ENCODE measurements around the gene ADGRG1. TPM values are rescaled to one million over a fixed set of nuclear protein-coding genes. Genes with fewer than 3 reads are reported as not detected.
A peak's percentile ranks its signal among the peaks of the same experiment; 100 is the strongest.

The ADGRG1 gene
- 6.4 and 7.7 TPM in 2 replicates for total RNA-seq

DNA sequence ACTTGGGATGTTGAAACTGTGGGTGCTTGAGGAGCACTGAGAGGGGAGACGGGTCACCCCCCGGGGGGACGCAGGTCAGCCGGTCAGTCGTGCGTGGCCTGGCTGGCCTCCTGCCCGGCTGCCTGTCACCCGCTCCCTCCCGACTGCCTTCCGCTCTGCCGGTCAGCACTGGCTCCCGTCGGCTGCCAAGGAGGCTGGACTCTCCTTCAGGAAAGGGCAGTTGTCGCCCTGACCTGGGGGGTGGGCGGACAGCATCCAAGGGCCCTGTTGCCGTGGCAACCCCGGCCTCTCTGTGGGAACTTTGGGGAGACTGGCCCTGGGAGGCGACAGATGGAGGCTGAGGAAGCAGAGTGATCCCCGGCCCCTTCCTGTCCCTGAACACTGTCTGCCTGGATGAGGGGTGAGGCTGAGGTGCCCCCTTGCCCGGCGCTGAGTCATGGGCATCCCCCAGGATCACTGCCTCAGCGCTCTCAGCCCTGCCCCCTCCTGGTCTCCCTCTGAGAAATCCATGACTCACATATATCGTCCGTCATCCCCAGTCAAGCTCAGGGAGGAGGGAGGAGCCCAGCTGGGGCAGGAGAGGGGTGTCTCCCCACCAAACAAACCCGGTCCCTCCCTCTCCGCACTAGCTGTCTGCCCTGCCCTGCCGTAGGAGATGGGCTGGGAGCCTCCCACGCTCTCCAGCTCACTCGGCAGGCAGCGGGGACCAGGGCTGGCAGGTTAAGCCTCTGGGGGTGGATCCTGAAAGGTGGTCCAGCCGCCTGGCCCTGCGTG lies at the start of gene ADGRG1:
ADGRG1 (plus strand) TSS at position 623 of the 774 bp plus-strand sequence. CDS start 21,658 bp downstream, outside the sequence.
- H3K4me3 Mint-ChIP-seq: peak within 1 kb of the TSS; percentile 78
- intact Hi-C loops (cut with micrococcal nuclease): loop anchor here (1.0 kb wide), 2 partner anchors 19 to 37 kb away; no protein-coding TSS in a partner anchor
- peaks cover 20% of the 10 kb centered on the region for H3K4me1 Mint-ChIP-seq (ENCODE audit: low read depth)
- DNase-seq (ENCODE audit: low spot score): peak; percentile 22
- H3K27me3 Mint-ChIP-seq (ENCODE audit: insufficient read depth): peaks cover 19% of the 10 kb centered on the region
- H3K36me3 Mint-ChIP-seq (ENCODE audit: low read depth): no peaks in the 10 kb centered on the region
- H3K27ac Mint-ChIP-seq: peak within 1 kb of the TSS; percentile 29
- no peaks in the 10 kb centered on the region for H3K9me3 Mint-ChIP-seq

DNA sequence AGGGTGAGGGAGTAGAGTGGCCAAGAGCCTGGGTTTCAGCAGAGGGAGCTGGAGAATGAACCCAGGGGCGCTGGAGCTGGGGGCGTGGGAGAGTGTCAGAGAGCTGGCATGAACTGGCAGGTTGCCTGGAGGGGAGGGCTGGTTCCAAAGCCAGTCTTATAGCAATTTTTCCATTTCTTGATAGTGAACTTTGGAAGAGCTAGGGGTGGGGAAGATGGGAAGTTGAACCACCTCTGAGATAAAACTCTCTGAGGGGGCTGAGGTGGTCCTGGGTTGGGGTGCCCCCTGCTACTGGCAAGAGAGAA lies 49.1 kb upstream of the ADGRG1 start:
- peaks cover 43% of the 10 kb centered on the region for H3K4me1 Mint-ChIP-seq (ENCODE audit: low read depth)
- H3K27ac Mint-ChIP-seq: no peak overlapping the region
- no peaks in the 10 kb centered on the region for H3K9me3 Mint-ChIP-seq
- H3K27me3 Mint-ChIP-seq (ENCODE audit: insufficient read depth): peaks cover 5% of the 10 kb centered on the region
- H3K4me3 Mint-ChIP-seq: no peak overlapping the region
- no peak for DNase-seq (ENCODE audit: low spot score)
- peaks cover 9% of the 10 kb centered on the region for H3K36me3 Mint-ChIP-seq (ENCODE audit: low read depth)
- intact Hi-C loops (cut with micrococcal nuclease): loop anchor here (5.0 to 10.0 kb wide), 2 partner anchors 285 to 418 kb away; no protein-coding TSS in a partner anchor

DNA sequence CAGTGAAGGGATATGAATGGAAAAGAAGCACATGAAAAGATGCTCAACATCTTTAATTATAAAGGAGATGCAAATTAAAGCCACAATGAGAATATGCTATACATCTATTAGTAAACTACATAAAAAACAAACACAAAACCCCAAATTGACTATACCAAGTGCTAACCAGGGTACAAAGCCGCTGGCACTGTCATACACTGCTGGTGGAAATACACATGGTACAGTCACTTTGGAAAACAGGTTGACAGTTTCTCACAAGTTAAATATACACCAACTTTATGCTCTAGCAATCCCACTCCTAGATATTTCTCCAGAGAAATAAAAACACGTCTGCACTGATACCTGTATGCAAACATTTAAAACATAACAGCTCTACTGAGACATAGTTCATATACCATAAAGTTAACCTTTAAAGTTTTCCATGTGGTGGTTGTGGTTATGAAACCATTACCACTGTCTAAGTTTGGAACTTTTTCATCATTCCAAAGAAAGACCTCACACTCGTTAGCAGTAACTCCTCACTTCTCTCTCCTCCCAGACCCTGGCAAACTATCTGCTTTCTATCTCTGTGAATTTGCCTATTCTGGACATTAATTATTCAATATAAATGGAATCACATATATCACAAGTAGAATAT lies 43.3 kb upstream of the ADGRG1 start:
- H3K4me1 Mint-ChIP-seq (ENCODE audit: low read depth): peaks cover 27% of the 10 kb centered on the region
- H3K27ac Mint-ChIP-seq: peak overlapping the region; percentile 85
- DNase-seq (ENCODE audit: low spot score): no peak
- no peaks in the 10 kb centered on the region for H3K9me3 Mint-ChIP-seq
- H3K27me3 Mint-ChIP-seq (ENCODE audit: insufficient read depth): peaks cover 10% of the 10 kb centered on the region
- intact Hi-C loops (cut with micrococcal nuclease): loop anchor here (1.0 kb wide), 1 partner anchor 8 kb away; no protein-coding TSS in a partner anchor
- H3K36me3 Mint-ChIP-seq (ENCODE audit: low read depth): no peaks in the 10 kb centered on the region
- peak overlapping the region; percentile 41 for H3K4me3 Mint-ChIP-seq

GRCh38 chr16:57588831-57589230 lies 39.6 kb upstream of the ADGRG1 start:
- no peak for DNase-seq (ENCODE audit: low spot score)
- Mint-ChIP-seq H3K4me1 (ENCODE audit: low read depth) (peaks cover 63% of the 10 kb centered on the region), H3K4me3 (no peak overlapping the region), H3K27me3 (ENCODE audit: insufficient read depth) (peaks cover 5% of the 10 kb centered on the region), H3K9me3 (no peaks in the 10 kb centered on the region), H3K27ac (no peak overlapping the region), H3K36me3 (ENCODE audit: low read depth) (peaks cover 6% of the 10 kb centered on the region)
- intact Hi-C loops (cut with micrococcal nuclease): no loop called here

DNA sequence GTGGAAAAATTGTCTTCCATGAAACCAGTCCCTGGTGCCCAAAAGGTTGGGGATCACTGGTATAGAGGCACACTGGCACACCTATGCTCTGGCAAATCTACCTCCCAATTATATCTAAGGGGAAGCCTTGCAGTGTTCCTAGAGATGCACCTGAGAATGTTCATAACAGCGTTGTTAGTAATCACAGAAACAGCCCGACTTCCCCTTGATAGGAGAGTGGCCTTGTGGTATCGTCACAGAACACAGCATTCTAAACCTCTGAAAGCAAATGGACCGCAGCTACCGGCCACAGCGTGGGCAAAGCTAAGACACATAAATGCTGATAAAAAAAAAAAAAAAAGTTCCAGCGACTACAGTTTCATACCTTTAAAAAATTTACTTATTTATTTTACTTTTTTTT lies 39.1 kb upstream of the ADGRG1 start:
- no peak for DNase-seq (ENCODE audit: low spot score)
- H3K4me3 Mint-ChIP-seq: no peak overlapping the region
- intact Hi-C loops (cut with micrococcal nuclease): no loop called here
- H3K36me3 Mint-ChIP-seq (ENCODE audit: low read depth): peaks cover 6% of the 10 kb centered on the region
- H3K4me1 Mint-ChIP-seq (ENCODE audit: low read depth): peaks cover 59% of the 10 kb centered on the region
- no peak overlapping the region for H3K27ac Mint-ChIP-seq
- H3K9me3 Mint-ChIP-seq: no peaks in the 10 kb centered on the region
- H3K27me3 Mint-ChIP-seq (ENCODE audit: insufficient read depth): peaks cover 5% of the 10 kb centered on the region

DNA sequence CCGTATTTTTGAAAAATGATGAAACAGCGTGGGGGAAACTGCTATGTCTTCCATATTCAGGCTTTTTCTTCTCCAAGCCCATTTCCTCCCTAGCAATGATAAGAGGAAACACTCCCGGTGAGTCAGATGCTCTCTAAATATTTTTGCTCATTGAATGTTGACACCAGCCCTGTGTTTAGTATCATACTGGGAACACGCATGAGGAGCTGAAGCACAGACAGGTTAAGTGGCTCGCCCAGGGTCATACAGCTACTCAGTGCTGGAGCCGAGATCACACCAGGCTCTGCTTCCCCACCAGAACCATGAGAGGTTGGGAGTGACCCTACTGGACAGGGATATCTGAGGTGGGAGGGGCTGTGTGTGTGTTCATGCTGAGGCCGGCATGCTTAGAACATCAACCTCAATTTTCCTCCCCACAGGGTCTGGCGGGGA lies 37.8 kb upstream of the ADGRG1 start:
- Mint-ChIP-seq H3K36me3 (ENCODE audit: low read depth) (peaks cover 9% of the 10 kb centered on the region), H3K27ac (peak overlapping the region; percentile 85), H3K4me1 (ENCODE audit: low read depth) (peaks cover 54% of the 10 kb centered on the region), H3K4me3 (peak overlapping the region; percentile 63), H3K9me3 (peaks cover 9% of the 10 kb centered on the region), H3K27me3 (ENCODE audit: insufficient read depth) (peaks cover 2% of the 10 kb centered on the region)
- no peak for DNase-seq (ENCODE audit: low spot score)
- intact Hi-C loops (cut with micrococcal nuclease): loop anchor here (1.0 to 5.0 kb wide), 9 partner anchors 12 to 537 kb away; partner anchors contain the start of genes ADGRG1, CFAP20, KATNB1 and POLR2C

GRCh38 chr16:57591086-57591869 lies 37.2 kb upstream of the ADGRG1 start:
- peak overlapping the region; percentile 63 for H3K4me3 Mint-ChIP-seq
- intact Hi-C loops (cut with micrococcal nuclease): loop anchor here (1.0 to 5.0 kb wide), 9 partner anchors 11 to 536 kb away; partner anchors contain the start of genes ADGRG1, CFAP20, KATNB1 and POLR2C
- peaks cover 10% of the 10 kb centered on the region for H3K9me3 Mint-ChIP-seq
- peaks cover 2% of the 10 kb centered on the region for H3K27me3 Mint-ChIP-seq (ENCODE audit: insufficient read depth)
- H3K36me3 Mint-ChIP-seq (ENCODE audit: low read depth): peaks cover 9% of the 10 kb centered on the region
- peak; percentile 56 for DNase-seq (ENCODE audit: low spot score)
- peak overlapping the region; percentile 85 for H3K27ac Mint-ChIP-seq
- H3K4me1 Mint-ChIP-seq (ENCODE audit: low read depth): peaks cover 55% of the 10 kb centered on the region

DNA sequence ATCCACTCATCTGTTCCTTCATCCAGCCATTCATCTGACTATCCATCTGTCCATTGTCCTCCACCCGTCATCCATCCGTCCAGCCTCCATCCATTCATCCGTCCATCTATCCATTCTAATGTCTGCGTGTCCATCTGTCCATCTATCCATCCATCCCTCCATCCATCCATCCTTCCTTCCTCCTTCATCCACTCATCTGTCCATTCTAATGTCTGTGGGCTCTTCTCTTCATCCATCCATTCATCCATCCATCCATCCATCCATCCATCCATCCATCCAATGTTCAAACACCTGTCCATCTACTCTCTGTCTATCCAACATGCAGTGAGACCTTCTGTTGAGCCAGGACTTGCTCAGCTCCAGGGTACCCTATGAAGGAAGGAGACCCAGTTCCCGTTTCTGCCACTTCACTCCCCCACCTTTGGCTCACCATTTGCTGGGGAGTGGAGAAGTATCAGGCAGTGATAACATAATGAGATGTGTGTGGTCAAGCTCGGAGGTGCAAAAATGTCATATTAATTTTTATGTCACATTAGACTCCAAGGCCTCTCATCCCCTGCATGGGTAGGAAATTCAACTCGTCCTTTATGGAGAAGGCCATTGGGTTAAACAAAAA lies 36.5 kb upstream of the ADGRG1 start:
- intact Hi-C loops (cut with micrococcal nuclease): loop anchor here (1.0 to 5.0 kb wide), 9 partner anchors 10 to 535 kb away; partner anchors contain the start of genes ADGRG1, CFAP20, KATNB1 and POLR2C
- H3K36me3 Mint-ChIP-seq (ENCODE audit: low read depth): peaks cover 12% of the 10 kb centered on the region
- H3K27me3 Mint-ChIP-seq (ENCODE audit: insufficient read depth): peaks cover 2% of the 10 kb centered on the region
- peaks cover 61% of the 10 kb centered on the region for H3K4me1 Mint-ChIP-seq (ENCODE audit: low read depth)
- no peak for DNase-seq (ENCODE audit: low spot score)
- peak overlapping the region; percentile 63 for H3K4me3 Mint-ChIP-seq
- H3K9me3 Mint-ChIP-seq: peaks cover 10% of the 10 kb centered on the region
- peak overlapping the region; percentile 85 for H3K27ac Mint-ChIP-seq

GRCh38 chr16:57592591-57593003 lies 35.8 kb upstream of the ADGRG1 start:
- H3K4me1 Mint-ChIP-seq (ENCODE audit: low read depth): peaks cover 66% of the 10 kb centered on the region
- peak overlapping the region; percentile 63 for H3K4me3 Mint-ChIP-seq
- DNase-seq (ENCODE audit: low spot score): peak; percentile 74
- intact Hi-C loops (cut with micrococcal nuclease): loop anchor here (1.0 to 5.0 kb wide), 3 partner anchors 7 to 535 kb away; partner anchors contain the start of genes CFAP20 and POLR2C
- H3K27ac Mint-ChIP-seq: peak overlapping the region; percentile 85
- H3K27me3 Mint-ChIP-seq (ENCODE audit: insufficient read depth): peaks cover 2% of the 10 kb centered on the region
- peaks cover 14% of the 10 kb centered on the region for H3K9me3 Mint-ChIP-seq
- H3K36me3 Mint-ChIP-seq (ENCODE audit: low read depth): peaks cover 15% of the 10 kb centered on the region

DNA sequence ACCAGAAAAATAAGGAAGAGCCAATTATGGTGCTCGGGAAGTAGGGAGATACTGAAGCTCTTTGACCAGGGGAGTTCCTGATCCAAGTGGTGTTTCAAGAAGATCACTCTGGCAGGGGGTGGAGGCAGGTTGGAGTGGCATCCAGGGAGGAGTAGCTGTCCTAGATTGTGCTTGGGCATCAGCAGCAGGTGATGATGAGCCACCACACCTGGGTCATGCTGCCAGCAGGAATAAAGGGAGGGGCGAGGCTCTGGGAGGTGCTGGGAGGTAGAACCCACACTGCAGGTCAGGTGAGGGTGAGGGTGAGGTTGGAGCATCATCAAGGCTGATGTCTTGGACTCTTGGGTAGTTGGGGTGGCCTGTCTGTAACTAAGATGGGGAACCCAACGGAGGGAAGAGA lies 35.4 kb upstream of the ADGRG1 start:
- DNase-seq (ENCODE audit: low spot score): no peak
- Mint-ChIP-seq H3K27me3 (ENCODE audit: insufficient read depth) (peaks cover 2% of the 10 kb centered on the region), H3K36me3 (ENCODE audit: low read depth) (peaks cover 15% of the 10 kb centered on the region), H3K4me3 (peak overlapping the region; percentile 63), H3K27ac (peak overlapping the region; percentile 85), H3K9me3 (peaks cover 16% of the 10 kb centered on the region), H3K4me1 (ENCODE audit: low read depth) (peaks cover 66% of the 10 kb centered on the region)
- intact Hi-C loops (cut with micrococcal nuclease): loop anchor here (1.0 to 5.0 kb wide), 3 partner anchors 8 to 534 kb away; partner anchors contain the start of genes CFAP20 and POLR2C

- no peak for DNase-seq (ENCODE audit: low spot score)
- H3K27ac Mint-ChIP-seq: no peak overlapping the region
- H3K4me1 Mint-ChIP-seq (ENCODE audit: low read depth): peaks cover 65% of the 10 kb centered on the region
- intact Hi-C loops (cut with micrococcal nuclease): loop anchor here (1.0 to 5.0 kb wide), 3 partner anchors 9 to 533 kb away; partner anchors contain the start of genes CFAP20 and POLR2C
- H3K9me3 Mint-ChIP-seq: peaks cover 21% of the 10 kb centered on the region
- H3K36me3 Mint-ChIP-seq (ENCODE audit: low read depth): peaks cover 16% of the 10 kb centered on the region
- H3K4me3 Mint-ChIP-seq: no peak overlapping the region
- H3K27me3 Mint-ChIP-seq (ENCODE audit: insufficient read depth): no peaks in the 10 kb centered on the region
Observed at GRCh38 chr16:57593990-57594389, 34.4 kb upstream of the ADGRG1 start.

All from activated T-helper 1 cell treated with anti-CD3 and anti-CD28 coated beads, Interleukin-12 subunit alpha, Interleukin-12 subunit beta, Interleukin-2, Interleukin-4 antibody, amounts not matched to agents 30 ng/mL and 10 ng/mL and 1 ng/mL, durations not matched to agents 14 hours and 24 hours and 36 hours (primary cell).